GM18526 (cell line): ENCODE data around the gene NUP210L.

Experiments
- POLR2A ChIP-seq: IDR thresholded peaks from 3 replicates; pipeline ENCODE4 v1.6.1; 2011; ENCODE audit not compliant: insufficient read length; ENCODE audit errors: extremely low read depth

Gene NUP210L

DNA sequence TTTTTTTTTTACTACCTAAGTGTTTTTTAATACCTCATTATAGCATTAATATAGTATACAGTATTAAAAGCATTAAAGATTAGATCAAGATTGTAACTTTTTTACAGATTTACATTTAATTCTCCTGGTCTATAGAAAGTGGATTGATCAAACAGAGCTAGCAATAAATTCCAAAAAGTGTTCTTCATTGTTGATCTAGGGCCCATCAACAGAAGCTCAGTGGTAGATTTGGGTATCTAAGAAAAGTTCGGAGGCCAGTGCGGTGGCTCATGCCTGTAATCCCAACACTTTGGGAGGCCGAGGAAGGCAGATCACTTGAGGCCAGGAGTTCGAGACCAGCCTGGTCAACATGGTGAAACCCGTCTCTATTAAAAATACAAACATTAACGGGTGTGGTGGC, 12.5 kb downstream of the NUP210L start:
- no peak for TF ChIP-seq POLR2A

DNA sequence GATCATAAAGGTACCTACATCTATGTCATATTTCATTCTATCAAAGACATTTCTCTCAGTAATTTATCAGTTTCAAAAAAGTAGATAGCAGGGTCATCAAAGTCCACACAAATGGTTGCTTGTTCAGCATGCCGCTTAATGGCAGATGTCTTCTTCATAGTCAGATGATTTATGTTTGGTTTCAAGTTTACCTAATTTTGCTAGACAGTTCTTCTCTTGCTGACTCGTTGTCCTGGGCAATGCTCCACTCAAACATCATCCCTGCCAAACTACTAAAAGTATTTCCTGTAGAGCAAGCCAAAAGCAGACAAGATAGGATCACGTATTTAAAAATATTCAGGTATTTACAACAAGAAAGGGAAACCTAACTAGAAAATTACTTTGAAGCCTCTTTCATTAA, 13.6 kb downstream of the NUP210L start:
- TF ChIP-seq POLR2A: no peak

DNA sequence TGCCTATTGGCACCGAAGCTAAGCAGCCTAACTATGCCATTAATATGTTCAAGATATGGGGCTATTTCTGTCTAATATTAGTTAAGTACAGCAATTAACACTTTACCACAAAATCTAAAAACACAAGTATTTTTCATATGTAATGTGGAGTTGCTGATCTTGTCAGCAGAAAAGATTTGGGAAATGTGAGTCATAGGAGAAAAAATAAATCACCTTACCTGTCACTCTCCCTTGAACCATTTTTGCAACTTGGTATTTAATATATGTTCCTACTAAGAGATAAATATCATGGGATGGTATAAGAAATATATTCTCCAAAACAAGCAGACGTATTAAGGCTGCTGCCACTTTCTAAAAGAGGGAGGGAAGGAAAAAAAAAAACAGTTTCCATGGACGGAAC, 17.0 kb downstream of the NUP210L start:
- TF ChIP-seq POLR2A: no peak

DNA sequence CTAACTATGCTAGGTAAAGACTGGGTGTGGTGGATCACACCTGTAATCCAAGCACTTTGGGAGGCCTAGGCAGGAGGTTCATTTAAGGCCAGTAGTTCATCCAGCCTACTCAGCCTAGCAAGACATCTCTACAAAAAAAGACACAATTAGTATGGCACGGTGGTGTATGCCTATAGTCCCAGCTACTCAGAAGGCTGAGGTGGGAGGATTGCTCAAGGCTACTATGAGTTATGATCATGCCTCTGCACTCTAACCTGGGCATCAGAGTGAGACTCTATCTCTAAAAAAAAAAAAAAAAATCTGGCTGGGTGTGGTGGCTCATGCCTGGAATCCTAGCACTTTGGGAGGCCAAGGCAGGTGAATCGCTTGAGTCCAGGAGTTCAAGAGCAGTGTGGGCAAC, 21.6 kb downstream of the NUP210L start:
- TF ChIP-seq POLR2A: no peak

DNA sequence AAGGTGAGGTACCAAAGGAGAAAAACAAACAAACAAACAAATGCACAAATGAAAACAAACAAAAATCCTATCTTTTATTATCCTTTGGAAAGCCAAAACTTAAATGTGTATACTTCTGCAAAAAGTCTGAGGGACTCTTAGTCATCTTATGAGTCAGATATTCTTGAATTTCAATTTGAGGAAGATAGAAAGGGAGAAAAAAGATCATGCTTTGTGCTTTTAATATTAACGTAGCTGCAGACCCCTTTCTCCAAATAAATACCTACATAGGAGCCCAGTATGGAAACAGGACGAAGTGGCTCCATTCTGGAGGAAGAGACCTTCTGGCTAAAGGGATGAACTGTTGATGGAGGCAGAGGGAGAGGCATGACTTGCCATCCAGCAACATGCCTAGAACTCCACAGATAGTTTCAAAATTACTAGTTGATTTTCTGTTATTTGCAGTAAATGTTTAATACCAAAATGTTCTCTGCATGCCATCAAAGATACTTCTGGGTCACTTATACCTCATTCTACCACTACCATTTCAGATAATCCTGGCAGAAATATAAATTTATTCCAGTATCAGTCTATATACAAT, 25.4 kb downstream of the NUP210L start:
- no peak for TF ChIP-seq POLR2A

DNA sequence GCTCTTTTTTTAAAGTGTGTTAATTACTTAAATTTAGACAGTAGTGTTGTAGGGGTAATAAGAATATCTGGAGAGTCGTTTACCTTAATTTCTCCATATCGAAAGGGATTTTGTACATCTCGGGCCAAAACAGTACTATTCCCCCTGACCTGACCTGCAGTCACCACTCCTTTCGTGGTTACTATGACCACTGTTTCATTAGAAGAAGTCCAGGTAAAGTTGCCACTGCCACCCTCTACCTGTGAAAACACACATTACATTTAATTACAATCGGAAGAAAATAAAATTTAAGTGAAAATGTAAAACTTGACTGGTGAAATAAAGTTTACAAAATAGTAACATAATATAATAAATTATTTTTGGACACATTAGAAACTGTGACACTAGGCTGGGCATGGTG, 37.2 kb downstream of the NUP210L start:
- TF ChIP-seq POLR2A: no peak

DNA sequence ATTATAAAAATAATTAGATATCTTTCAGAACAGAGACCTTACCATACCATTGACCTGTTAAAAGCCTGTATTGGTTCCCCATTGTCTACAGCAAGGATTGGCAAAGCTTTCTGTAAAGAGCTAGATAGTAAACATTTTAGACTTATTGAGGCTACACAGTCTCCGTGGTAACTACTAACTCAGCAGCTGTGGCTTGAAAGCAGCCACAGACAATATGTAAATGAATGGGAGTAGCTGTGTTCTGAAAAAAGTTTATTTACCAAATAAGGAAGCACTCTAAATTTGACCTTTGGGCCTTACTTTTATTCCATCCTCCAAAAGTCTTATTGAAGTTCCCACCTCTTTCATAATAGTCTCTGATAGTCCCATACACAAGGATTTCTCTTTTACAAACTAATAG, 39.7 kb downstream of the NUP210L start:
- TF ChIP-seq POLR2A: no peak

DNA sequence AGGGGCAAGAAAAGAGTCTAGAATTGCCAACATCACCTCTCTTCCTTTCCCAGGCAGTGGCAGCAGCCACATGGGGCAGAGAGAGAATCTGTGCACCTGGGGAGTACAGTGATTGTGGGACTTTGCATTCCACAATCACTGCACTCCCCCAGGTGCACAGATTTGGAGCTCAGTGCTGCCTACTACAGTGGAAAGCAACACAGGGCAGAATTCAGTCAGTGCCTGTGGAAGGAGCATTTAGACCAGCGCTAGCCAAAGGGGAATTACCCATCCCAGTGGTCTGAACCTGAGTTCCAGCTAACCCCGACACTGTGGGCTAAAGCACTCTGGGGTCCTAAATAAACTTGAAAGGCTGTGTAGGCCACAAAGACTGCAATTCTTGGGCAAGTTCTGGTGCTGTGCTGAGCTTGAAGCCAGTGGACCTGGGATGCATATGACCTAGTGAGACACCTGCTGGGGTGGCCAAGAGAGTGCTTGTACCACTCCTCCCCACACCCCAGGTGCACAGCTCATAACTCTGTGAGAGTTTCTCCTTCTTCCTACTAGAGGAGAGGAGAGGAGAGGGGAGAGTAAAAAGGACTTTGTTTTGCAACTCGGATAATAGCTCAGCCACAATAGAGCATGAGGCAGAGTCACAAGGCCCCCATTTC, 50.3 kb downstream of the NUP210L start:
- no peak for TF ChIP-seq POLR2A

DNA sequence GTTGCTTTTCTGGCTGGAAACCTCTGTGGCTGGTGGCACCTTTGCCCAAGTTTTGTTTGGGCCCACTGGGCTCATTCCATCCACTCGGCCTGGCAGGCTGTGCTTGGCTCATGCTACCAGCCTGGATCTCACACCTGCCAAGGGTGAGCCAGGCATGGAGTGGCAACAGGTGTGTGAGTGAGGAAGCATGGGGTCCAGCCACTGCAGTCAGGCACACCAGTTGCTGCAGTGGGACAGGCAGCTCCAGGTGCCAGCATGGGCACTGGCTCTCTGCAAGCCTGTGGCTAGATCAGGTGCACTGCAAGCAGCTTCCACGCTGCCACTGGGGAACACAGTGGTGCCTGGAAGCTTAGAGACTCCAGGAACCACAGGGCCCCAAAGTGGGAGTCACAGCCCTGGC, 57.0 kb downstream of the NUP210L start:
- no peak for TF ChIP-seq POLR2A

DNA sequence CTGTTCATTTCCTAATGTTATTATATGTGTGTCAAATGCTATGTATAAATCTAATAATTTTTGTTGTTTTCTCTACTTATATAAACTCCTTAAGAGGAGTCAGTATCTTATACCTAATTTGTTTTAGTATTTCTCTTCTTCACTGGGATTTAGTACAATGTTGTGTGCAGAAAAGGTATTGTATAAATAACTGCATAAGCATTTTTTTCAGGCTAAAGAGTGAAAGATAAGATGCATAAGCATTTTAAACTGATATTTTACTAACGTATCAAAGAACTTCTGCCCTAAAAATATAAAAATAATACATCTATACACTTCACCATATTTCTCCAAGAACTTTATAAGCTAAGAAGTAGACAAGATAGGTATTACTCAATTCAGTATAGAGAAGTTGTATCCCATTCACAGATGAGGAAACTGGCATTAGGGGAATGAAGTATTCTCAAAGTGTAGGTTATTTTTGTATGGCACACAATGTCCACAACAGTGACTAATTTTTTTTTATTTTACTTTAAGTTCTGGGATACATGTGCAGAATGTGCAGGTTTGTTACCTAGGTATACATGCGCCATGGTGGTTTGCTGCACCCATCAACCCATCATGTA, 59.3 kb downstream of the NUP210L start:
- no peak for TF ChIP-seq POLR2A

DNA sequence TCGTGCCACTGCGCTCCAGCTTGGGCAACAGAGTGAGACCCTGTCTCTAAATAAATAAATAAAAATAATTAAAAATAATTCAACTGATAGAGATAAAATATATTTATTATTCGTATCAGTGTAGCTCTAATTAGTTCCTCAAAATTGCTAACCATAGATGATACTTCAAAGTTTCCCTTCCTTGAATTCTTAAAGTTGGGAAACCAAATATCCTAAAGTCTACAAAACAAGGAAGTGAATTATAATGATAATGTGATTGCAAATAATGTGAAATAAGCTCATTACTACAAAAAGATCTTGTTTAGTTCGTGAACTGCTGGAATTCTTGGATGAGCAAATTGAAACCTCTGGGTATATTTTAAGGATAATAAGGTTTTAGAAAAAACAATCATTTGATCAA, 60.5 kb downstream of the NUP210L start:
- no peak for TF ChIP-seq POLR2A

DNA sequence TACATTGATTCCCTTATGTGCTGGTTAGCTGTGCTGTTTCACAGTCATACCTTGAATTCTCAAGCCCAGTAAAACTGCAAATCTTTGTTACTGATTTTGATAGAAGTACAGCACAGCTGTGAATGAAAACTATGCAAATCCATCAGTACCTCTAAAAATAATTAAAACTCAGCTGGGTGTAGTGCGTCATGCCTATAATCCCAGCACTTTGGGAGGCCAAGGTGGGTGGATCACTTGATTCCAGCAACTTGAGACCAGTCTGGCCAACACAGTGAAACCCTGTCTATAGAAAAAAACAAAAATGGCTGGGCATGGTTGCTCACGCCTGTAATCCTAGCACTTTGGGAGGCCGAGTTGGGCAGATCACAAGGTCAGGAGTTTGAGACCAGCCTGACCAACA, 61.2 kb downstream of the NUP210L start:
- TF ChIP-seq POLR2A: no peak

DNA sequence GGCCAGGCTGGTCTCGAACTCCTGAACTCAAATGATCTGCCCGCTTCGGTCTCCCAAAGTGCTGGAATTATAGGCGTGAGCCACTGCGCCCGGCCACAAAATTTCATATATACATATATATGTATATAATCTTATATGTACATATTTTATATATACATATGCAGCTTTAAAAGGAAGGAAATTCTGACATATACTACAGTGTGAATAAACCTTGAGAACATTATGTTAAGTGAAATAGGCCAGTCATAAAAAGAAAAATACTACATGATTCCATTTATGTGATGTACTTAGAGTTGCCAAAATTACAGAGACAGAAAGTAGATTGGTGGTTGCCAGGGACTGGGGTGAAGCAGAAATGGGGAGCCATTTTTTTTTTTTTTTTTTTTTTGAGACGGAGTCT, 63.2 kb downstream of the NUP210L start:
- TF ChIP-seq POLR2A: no peak

DNA sequence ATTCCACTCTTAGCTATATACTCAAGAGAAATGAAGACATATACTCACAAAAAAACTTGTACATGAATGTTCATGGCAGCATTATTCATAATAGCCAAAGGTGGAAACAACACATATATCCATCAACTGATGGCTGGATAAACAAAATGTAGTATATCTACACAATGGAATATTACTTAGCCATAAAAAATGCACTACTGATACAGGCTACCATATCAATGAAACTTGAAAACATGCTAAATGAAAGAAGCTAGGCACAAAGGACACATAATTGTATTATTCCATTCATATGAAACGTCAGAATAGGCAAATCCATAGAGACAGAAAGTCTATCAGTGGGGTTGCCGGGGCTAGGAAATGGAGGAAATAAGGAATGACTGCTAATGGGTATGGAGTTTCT, 67.3 kb downstream of the NUP210L start:
- TF ChIP-seq POLR2A: no peak

DNA sequence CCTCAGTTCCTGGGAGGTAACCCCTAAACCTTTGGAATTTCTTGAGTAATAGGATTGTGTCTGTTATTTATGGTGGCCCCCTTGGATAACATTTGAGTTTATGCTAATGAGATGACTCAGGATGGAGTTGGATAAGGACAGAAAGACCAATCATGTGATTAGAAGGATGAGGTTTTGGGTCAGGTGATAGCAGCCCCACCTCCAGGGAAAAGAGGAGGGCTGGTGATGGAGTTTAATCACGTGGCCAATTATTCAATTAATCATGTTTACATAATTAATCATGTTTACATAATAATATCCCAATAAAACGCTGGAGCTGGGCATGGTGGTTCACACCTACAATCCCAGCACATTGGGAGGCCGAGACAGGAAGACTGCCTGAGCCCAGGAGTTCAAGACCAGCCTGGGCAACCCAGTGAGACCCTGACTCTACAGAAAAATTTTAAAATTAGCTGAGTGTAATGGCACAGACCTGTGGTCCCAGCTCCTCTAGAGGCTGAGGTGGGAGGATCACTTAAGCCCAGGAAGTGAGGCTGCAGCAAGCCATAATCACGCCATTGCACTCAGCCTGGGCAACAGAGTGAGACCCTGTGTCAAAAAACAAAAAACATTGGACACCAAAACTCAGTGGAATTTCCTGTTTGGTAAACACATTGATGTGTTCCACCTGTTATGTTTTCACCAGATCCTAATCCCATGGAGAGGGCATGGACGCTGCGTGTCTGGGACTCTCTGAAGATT, 73.3 kb downstream of the NUP210L start:
- no peak for TF ChIP-seq POLR2A

DNA sequence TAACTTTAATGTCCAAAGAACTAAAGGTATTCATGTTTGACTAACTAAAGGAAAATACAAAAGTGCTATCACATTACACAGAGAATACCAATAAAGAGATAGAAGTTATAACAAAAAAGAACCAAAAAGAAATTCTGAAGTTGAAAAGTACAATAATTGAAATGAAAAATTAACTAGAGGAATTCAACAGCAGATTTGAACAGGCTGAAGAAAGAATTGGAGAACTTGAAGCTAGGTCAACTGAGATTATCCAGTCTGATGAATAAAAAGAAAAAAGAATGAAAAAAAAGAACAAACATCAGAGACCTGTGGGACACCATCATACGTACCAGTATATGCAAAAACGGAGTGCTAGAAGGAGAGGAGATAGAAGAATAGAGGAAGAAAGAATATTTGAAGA, 78.5 kb downstream of the NUP210L start:
- TF ChIP-seq POLR2A: no peak
